CD4-positive, alpha-beta T cell treated with Interleukin-6 at 100 ng/mL for 8 hours (primary cell): ENCODE results near the gene TSPAN17.

ENCODE experiments used
- DNase-seq: peaks from one replicate; pipeline ENCODE4 v3.0.0-alpha.2; 2020; ENCODE audit warnings: mixed read lengths, low spot score

TSPAN17 gene

DNA sequence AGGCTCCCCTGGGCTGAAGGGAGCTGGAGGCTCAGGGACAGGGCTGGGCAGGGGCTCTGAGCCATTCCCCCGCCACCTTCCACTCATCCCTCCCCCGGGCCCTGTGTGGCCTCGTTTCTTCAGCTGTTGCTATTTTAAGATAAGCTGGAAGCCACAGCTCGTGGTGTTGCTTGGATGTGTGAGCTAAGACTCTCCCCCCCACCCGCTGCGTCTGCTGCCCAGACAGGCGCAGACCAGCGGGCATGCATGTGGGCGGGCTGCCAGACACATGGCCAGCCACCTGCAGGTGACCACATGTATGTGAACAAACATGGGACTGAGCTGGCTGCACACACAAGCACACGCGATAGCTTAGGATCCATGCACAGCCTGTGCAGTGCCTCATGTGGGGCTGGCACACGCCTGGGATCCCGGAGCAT is 25.6 kb upstream of the TSPAN17 start:
- no peak for DNase-seq

- DNase-seq, result no peak
These were observed 23.1 kb upstream of the TSPAN17 start for GRCh38 chr5:176624142-176624541.

GRCh38 chr5:176624938-176625337 is 22.3 kb upstream of the TSPAN17 start:
- DNase-seq, result no peak

GRCh38 chr5:176625512-176625911 is 21.8 kb upstream of the TSPAN17 start:
- DNase-seq, result no peak

- DNase-seq, result no peak
These were observed 21.1 kb upstream of the TSPAN17 start for GRCh38 chr5:176625966-176626875.

GRCh38 chr5:176626876-176627236 is 20.4 kb upstream of the TSPAN17 start:
- DNase-seq, result no peak

DNA sequence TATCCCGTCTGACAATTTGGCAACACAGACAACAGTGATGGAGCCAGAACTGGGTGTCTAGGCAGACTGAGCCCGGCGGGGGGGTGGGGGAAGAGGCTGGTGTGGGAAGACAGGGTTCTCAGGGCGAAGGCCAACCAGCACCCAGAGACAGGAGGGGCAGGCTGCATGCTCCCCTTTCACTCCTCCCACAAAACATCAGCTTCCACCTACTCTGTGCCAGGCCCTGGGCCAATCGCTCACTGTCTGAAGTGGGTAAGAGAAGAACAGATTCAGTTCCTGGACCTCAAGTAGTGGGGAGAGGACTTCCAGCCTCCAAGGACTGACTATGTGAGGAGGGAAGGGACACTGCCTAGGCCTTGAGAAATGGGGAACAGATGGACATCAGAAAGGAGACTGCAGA is 19.7 kb upstream of the TSPAN17 start:
- DNase-seq, result no peak

DNA sequence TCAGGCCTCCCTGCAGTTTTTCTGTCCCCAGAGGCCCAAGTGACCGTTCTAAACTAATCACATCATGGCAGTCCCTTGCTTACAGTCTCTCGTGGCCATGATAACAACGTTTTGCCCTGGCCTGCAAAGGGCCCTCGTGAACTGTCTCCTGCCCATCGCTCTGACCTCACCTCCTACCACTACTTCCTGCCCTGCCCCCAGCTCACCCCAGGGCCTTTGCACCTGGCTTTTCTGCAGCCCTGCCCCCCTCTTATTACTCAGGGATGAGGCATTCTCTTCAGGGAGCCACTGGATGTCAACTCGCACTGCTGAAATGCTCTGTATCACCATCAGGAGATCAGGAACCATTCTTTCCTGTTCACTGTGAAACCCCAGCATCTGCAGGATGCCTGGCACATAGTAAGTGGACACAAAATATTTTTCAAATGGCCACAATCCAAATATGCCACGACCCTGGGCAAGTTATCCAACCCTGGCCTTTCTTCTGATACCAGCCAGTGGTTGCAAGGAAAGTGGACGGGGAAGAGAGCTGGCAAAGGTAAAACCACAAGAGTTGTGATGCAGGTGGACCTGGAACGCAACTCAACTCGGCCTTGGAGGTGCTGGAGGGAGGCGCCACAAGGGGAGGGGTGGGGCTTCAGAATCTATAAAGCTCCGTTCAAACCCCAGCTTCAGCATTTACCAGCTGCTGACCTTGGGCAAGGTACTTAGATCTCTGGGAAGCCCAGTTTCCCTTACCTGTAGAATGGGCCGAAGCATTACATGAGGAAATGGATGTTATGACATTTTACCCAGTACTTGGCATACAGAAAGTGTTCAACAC is 18.7 kb upstream of the TSPAN17 start:
- no peak for DNase-seq

GRCh38 chr5:176629317-176629852 is 17.9 kb upstream of the TSPAN17 start:
- DNase-seq, result no peak

GRCh38 chr5:176629853-176630680 is 17.2 kb upstream of the TSPAN17 start, which contains the start of the genes EIF4E1B and SNCB:
EIF4E1B (plus strand) TSS chr5:176630675; CDS start chr5:176642788, 12,113 bp downstream.
SNCB (minus strand) TSS chr5:176630534; CDS start chr5:176629654, 880 bp downstream.
- DNase-seq, result no peak

DNA sequence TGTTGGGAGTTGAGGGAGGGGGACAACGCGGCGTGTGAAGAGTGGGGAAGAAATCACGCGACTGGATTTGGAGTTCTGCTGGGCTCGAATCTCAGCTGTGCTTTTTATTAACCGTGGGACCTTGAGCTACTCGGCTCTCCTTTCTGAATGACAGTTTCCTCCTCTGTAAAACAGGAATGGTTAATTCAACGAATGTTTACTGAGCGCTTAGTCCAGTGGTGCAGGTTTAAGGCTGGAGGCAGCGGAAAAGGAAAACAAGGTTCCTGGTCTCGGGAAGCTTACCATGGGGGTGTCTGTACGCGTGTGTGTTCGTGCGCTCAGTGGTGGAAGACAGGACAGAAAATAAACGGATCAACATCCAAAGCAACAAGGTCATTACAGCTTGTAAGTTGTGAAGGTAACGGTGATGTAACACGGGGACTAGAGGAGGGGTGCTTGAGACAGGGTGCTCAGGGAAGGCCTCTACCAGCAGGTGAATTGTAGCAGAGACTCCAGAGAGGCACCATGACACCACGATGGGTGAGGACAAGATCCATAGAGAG is 16.5 kb upstream of the TSPAN17 start:
- no peak for DNase-seq

DNA sequence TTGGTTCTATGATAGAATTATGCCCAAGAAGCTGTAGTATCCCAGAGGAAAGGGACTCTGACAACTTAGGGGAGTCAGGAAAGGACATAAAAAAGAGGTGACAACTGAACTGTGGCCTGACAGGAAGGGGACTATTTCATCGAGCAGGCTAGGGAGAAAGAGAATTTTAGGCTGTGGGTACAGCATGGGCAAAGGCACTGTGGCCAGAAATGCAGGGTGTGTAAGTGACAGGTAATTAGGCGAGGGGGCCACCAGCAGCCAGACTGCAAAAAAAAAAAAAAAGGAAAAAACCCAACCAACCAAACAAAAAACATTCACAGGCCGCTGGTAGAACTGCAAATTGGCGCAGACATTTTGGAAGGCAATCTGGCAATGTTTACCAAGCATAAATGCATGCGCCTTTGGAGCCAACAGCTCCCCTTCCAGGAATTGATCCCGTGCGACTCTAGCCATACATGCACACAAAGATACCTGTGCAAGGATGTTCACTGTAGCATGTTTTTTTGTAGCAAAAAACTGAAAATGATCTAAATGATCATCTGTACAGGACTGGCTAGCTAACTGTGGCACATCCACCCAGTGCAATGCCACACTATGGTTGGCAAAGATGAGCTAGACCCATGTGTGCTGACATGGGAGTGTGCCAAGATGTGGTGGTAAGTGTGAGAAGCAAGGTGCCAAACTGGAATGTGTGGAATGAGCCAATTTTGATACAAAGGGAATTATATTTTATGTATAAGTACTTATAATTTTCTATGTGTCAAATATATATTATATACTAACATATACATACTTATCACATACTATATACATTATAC is 15.7 kb upstream of the TSPAN17 start:
- no peak for DNase-seq

- DNase-seq, result no peak
These were observed 14.5 kb upstream of the TSPAN17 start for GRCh38 chr5:176632745-176633144.

- DNase-seq, result no peak
These were observed 13.7 kb upstream of the TSPAN17 start for GRCh38 chr5:176633598-176633997.

DNA sequence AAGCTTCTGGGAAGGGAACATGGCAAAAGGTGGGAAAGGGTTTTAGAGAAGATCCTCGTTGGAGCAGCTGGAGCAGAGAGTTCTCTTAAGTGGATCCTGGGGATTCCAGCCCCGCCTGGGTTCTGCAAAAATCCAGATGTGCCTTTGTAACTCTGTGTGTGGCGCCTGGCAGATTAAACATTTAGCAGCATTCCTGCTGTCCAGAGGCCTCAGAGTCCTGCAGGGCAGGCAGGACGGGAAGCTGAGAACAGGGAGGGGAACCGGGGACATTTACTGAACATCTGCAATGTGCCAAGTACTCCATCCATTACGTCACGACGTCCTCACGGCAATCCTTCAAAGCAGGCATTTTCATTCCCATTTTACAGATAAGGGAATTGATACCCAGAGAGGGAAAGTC is 10.9 kb upstream of the TSPAN17 start:
- DNase-seq, result no peak

DNA sequence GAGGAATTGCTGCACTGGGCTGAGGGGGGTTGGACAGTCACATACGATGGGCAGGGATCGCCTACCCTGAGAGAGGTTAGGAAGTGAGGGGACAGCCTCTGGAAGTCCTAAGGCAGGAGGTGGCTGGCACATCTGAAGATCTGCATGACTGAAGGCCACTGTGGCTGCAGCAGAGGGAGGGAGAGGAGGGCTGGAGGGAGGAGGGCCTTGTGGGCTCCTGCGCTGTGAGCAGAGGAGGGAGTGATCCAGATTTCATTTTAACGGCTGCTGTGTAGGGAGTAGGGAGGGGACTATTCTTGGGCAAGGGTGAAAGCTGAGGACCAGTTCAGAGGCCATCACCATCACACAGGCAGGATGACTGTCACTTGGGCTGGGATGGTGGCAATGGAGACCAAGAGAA is 9.7 kb upstream of the TSPAN17 start:
- no peak for DNase-seq

GRCh38 chr5:176638437-176638836 is 8.8 kb upstream of the TSPAN17 start:
- DNase-seq, result no peak

GRCh38 chr5:176639208-176639607 is 8.1 kb upstream of the TSPAN17 start:
- DNase-seq, result no peak

DNA sequence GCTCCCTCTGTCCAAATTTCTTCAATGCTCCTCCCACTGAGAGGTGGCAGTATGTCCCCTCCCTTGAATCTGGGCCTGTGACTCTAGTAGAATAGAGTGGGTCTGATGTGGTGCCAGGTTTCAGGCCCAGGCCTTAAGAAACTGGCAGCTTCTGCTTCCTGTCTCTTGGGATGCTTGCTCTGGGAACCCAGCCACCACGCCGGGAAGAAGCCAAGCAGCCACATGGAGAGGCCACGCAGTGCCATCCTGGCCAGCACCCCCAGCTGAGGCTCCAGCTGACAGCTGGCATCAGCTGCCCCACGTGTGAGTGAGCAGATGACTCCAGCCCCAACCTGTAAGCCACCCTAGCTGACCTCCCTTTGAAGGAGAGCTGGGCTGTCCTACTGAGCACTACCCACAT is 7.3 kb upstream of the TSPAN17 start:
- no peak for DNase-seq

DNA sequence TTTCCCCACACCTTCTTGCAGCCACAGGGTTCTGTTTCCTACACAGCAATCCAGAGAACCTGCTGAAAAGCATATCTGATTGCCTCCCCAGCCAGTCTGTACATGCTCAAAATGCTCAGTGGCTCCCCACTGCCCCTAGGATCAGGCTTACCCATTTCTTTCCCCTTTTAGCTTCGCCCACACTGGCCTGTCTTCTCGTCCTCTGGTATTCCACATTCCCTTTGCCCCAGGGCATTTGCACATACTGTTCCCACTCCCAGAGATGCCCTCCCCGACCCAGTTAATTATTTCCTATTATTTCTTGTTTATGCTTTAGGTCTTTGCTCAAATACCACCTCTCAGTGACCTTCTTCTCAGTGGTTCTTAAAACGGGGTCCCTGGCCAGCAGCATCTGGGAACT is 6.7 kb upstream of the TSPAN17 start:
- DNase-seq, result no peak
